Left colon (tissue), 2 donors: ENCODE data around the gene SYCP2. TPM values are rescaled to one million over a fixed set of nuclear protein-coding genes. Genes with fewer than 3 reads are reported as not detected.
"Not testable (repeated sequence)": the region's sequence is repeated elsewhere in the genome, so short reads cannot be mapped to it uniquely, and the experiment has no call there.

Experiments used
- ATAC-seq: fragments of 200-7000 bp; cut with Tn5 transposase; one replicate; pipeline ENCODE4 v1.9.1; 2020; ENCODE audit warnings: mild to moderate bottlenecking, moderate library complexity
- DNase-seq, 2 donors: peaks; one replicate each; pipeline ENCODE4 v3.0.0-alpha.2; 2020
- intact Hi-C, 2 donors: fragments of 100-400 bp; cut with DNase I in 1 of 2; cut with micrococcal nuclease in 1 of 2; formaldehyde crosslinking; loops; one replicate each; pipeline versions ENCODE4 v1.11.2 to v1.14.0; 2022; cut with DNase I, micrococcal nuclease
- long read RNA-seq: library from polyadenylated mRNA; unstranded; transcript quantifications from one replicate; pipeline ENCODE4 v2.0.0, GENCODE V29; 2021
- total RNA-seq, 2 donors: library from RNA; stranded (reverse); fragmentation: NEBNext Ultra II Directional; extraction: Animal tissue kit (Norgen Biotek cat#: 25700); gene quantifications; one replicate each; pipeline ENCODE4 v1.2.1, GENCODE V29; 2021
- donor health status: DM: no; HTN: no; CAD: no.
- donor health status: DM: yes; HTN: yes; CAD: no.

Gene SYCP2, protein sequence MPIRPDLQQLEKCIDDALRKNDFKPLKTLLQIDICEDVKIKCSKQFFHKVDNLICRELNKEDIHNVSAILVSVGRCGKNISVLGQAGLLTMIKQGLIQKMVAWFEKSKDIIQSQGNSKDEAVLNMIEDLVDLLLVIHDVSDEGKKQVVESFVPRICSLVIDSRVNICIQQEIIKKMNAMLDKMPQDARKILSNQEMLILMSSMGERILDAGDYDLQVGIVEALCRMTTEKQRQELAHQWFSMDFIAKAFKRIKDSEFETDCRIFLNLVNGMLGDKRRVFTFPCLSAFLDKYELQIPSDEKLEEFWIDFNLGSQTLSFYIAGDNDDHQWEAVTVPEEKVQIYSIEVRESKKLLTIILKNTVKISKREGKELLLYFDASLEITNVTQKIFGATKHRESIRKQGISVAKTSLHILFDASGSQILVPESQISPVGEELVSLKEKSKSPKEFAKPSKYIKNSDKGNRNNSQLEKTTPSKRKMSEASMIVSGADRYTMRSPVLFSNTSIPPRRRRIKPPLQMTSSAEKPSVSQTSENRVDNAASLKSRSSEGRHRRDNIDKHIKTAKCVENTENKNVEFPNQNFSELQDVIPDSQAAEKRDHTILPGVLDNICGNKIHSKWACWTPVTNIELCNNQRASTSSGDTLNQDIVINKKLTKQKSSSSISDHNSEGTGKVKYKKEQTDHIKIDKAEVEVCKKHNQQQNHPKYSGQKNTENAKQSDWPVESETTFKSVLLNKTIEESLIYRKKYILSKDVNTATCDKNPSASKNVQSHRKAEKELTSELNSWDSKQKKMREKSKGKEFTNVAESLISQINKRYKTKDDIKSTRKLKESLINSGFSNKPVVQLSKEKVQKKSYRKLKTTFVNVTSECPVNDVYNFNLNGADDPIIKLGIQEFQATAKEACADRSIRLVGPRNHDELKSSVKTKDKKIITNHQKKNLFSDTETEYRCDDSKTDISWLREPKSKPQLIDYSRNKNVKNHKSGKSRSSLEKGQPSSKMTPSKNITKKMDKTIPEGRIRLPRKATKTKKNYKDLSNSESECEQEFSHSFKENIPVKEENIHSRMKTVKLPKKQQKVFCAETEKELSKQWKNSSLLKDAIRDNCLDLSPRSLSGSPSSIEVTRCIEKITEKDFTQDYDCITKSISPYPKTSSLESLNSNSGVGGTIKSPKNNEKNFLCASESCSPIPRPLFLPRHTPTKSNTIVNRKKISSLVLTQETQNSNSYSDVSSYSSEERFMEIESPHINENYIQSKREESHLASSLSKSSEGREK (N-terminal part only)
- 1 to 10 TPM in 1 of 2 donors, under 1 TPM in 1; 0.84 to 1.2 TPM for total RNA-seq
- long read RNA-seq, result 0 reads

DNA sequence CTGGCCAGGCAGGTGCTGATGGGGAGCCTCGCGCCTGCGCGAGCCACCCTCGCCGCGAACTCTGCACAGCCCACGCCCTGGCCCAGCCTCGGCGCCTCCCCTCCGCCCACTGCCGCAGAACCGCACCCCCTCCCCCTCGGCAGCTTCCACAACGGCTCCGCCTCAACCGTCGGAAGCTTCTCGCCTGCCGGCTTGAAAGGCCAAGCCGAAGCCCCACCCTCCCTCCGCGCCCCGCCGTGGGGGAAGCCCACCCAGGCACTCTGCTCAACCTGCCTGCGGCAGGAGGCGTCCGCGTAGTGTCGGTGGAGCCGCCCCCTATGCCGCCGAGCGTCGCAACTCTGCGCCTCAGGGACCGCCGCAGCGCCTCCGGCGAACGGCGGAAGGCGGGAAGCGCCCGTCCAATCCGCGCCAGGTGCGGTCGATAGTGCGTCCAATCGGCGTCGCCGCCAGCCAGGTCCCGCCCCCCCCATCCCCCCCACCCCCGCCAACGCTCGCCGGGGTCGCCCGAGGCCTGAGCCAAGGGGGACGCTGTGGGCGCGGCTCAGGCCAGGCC is at the start of gene SYCP2:
SYCP2 (minus strand) TSS at position 342 of the 553 bp plus-strand sequence. CDS start 11,224 bp downstream, outside the sequence.
- ATAC-seq (peak; percentile 70), DNase-seq (peak; percentile 38 to 54)
- intact Hi-C loops, result no loop called here

DNA sequence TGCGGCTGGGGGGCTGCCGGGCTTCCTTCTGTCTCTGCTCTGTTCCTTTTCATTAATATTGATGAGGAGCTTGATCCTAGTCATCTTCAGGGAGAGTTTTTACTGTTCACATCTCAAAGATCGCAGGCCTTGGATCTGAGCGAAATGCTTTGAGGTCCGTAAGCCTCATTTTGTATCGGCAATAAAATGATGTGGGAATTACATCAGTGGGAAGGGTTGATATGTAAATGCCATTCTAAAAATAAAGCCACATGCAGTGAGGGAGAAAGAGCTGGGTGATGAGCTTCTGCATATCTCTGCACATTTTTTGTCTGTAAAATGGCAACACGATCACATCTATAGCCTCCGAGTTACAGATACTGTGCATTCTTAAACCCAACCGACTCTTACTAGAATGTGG is 49.6 kb upstream of the SYCP2 start:
- intact Hi-C loops, result loop anchor here in 1 of 2 donors (10.0 kb wide), 1 partner anchor 62 kb away; no protein-coding TSS in a partner anchor
- DNase-seq (no peak), ATAC-seq (no peak)

GRCh38 chr20:59977086-59977485 is 43.6 kb upstream of the SYCP2 start:
- intact Hi-C loops, result no loop called here
- DNase-seq, result no peak
- no peak for ATAC-seq

- intact Hi-C loops, result no loop called here
- ATAC-seq, result no peak
Observed at GRCh38 chr20:59976156-59976782, 42.8 kb upstream of the SYCP2 start.

DNA sequence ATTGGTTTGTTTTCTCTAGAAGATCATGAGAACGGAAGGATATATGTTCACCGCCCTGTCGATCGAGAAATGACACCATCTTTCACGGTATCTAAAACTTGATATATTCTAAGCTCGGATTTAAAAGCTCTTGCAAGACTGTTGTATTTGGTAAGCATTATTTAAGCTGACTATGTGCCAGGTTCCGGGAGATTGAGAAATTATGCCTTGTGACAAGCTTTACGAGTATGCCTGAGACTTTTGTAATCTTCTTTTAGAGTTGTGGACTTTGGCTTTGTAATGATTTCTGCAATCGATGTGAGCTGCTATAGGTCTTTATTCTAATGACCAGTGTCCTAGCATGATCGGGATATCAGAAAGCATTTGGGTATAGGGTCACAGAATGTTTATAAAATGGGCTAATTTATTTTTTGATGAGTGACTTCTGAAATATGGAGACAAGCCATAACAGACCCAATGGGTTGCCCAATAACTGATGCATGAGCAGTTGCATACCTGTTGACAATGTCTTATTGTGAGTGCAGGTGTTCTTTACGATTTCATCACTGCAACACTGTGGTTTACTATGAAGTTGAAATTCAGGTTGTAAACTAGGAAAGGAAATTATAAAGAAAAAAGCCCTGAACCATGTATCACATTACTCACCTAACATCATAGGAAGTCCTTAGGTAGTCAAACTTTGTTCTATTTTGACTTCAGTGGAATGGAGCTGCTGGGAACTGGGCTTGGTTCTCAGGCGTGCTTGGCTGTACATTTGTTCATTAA is 38.8 kb upstream of the SYCP2 start:
- ATAC-seq (peak; percentile 55), DNase-seq (no peak)
- intact Hi-C loops, result no loop called here

More at GRCh38 chr20:59976156-59976782, 42.8 kb upstream of the SYCP2 start:
- no peak for DNase-seq

DNA sequence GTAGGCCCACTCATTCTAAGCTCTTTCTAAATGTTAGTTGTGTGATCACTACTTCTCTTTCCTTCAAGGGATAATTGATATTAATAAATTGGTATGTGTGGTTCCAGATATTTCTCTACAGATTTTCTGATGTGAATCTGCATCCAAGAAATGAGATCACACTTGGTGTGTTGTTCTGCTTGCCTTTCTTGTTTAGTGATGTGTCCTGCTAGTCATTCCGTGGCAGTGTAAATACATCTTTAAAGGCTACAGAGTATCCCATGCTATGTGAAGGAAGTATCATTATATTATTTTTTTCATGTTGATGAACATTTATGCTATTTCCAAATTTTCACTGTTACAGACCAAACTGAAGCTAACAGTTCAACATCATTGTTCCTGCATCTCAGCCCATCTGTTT is 38.0 kb upstream of the SYCP2 start:
- intact Hi-C loops, result no loop called here
- ATAC-seq (no peak), DNase-seq (no peak)

DNA sequence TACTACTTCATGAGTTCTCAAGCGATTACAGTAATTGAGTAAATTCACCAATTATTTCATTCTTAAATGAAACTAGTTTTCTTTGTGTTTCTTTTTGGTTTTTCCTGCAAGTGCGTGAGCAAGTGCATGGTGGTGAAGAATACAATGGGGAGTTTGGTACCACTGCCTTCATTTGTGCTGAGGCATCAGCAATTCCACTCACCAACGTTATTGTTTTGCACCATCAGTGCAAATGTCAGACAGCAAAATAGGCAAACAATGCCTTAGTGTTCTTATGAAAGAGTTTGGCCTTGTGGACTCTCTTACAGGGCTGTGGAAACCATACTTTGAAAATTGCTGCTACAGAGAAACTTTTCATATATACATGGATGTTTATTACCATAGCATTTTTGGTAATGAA is 33.0 kb upstream of the SYCP2 start:
- intact Hi-C loops, result no loop called here
- DNase-seq (no peak), ATAC-seq (no peak)

DNA sequence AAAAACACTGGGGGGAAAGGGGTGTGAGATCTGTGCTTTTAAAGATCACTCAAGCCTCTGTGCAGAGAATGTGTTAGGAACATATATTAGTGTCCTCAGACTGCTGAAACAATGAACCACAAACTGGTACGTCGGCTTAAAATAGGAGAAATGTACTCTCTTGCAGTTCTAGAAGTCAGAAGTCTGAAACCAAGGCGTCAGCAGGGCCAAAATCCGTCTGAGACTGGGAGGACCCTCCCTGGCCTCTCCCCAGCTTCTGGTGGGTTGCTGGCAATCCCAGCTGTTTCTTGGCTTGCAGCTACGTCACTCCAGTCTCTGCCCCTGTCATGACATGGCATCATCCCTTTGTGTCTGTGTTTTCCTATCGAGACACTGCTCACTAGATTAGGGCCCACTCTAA is 28.7 kb upstream of the SYCP2 start:
- ATAC-seq (no peak), DNase-seq (no peak)
- intact Hi-C loops, result no loop called here

DNA sequence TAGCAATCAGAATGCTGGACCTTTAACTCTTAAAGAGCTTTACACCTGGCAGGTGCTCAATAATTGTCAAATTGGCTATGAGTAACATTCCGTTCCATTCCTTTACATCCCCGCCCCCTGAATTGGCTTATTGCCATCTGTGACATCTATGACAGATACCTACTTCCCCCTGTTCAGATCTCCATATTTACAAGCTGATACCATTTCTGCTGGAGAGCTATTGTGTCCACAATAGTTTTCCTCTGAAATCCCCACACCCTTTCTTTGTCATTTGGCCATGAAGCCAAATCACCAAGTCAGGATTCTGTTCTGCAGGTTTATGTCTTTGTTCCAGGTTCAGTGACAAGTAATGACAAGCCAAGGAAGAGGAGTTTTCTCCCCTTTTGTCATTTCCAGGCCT is 28.0 kb upstream of the SYCP2 start:
- ATAC-seq, result no peak
- no peak for DNase-seq
- intact Hi-C loops, result no loop called here

DNA sequence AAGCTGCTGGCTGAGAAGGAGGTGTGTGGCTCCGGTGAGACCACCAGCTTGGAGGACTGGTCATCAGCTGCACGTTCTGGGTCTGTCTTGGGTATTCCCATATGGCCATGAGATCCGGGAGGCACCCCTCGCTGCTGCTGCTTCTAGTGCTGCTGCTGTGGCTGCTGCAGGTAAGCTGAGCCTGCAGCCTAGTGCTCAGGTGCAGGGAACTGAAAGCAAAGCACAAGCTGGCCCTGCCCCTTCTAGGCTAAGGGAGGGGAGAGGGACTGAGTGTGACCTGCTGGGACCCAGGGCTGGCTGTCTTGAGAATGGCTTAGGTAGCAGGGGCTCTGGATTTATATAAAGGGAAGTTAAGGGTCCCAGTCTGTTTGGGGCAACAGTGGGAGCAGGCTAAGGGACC is 25.2 kb upstream of the SYCP2 start:
- intact Hi-C loops, result no loop called here
- no peak for ATAC-seq

DNA sequence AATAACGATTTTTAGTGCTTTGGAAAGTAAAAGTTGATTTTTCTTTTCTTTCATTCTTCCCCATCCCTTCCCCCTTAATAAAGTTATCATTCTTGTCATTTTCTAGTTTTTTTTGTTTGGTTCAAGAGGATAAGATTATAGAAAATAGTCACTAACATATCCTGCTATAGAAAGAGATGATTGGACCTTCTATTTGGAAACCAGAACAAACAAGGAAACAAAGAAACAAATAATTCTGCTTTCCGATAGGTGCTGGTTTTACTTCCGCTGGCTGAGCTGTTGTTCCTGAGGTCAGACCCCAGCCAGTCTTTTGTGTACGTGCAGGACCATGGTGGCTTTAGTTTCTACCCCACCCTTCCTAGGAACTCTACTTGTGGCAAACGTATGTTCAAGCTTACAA is 24.7 kb upstream of the SYCP2 start, which contains the start of gene CDH26:
CDH26 (plus strand) TSS at position 301 of the 400 bp plus-strand sequence. CDS start 304 bp downstream, outside the sequence.
- ATAC-seq (no peak), DNase-seq (no peak)
- intact Hi-C loops, result no loop called here

More for the DNA sequence above, 25.2 kb upstream of the SYCP2 start:
- DNase-seq, result no peak

- DNase-seq, intact Hi-C loops: not testable (repeated sequence)
- ATAC-seq, result peak; percentile 65
Observed at GRCh38 chr20:59957568-59957967, 24.1 kb upstream of the SYCP2 start.

DNA sequence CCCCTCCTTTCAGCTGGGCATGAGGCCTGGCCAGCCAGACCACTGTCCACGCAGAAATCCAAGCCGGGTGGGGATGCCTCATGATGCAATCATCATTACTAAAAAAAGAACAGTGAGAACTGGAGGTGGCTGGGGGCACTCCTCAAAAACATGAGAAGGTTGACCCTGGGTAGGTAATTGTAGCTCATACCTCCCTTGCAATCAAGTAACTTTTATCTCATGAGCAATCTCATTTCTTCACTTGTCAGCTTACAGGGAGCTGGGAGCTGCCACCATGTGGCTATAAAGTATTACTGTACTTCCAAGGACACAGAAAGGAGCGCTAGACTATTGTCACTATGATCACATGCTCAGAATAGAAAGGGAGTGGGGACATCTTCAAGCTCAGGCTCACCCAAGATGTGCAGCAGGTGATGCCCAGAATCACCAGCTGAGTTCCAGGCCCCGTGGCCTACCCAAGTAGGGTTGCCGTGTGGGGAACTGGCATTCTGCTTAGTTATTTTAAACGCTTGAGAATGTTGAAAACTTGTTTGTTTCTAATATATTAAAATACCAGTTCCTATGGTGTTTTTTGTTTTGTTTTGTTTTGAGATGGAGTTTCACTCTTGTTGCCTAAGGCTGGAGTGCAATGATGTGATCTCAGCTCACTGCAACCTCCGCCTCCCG is 21.8 kb upstream of the SYCP2 start:
- intact Hi-C loops, result no loop called here
- DNase-seq (peak in 1 of 2 donors; percentile 8), ATAC-seq (peak; percentile 93)

- intact Hi-C loops, result no loop called here
- no peak for ATAC-seq
- no peak for DNase-seq
Observed at GRCh38 chr20:59954718-59955117, 21.3 kb upstream of the SYCP2 start.

DNA sequence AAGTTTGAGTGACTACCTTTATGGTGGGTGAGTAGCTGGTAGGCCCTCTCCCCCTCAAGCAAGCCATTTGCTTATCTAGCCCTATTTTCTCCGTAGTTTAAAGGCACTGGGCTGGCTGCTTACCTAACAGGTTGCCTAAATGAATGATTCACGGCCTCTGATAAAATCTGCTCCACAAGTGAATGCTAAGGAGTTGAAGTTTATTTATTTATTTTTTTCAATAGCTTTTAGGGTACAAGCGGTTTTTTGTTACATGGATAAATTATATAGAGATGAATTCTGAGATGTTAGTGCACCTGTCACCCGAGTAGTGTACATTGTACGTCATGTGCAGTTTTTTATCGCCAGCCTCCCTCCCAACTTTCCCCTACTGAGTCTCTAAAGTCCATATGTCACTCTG is 16.5 kb upstream of the SYCP2 start:
- no peak for DNase-seq
- no peak for ATAC-seq
- intact Hi-C loops, result no loop called here

DNA sequence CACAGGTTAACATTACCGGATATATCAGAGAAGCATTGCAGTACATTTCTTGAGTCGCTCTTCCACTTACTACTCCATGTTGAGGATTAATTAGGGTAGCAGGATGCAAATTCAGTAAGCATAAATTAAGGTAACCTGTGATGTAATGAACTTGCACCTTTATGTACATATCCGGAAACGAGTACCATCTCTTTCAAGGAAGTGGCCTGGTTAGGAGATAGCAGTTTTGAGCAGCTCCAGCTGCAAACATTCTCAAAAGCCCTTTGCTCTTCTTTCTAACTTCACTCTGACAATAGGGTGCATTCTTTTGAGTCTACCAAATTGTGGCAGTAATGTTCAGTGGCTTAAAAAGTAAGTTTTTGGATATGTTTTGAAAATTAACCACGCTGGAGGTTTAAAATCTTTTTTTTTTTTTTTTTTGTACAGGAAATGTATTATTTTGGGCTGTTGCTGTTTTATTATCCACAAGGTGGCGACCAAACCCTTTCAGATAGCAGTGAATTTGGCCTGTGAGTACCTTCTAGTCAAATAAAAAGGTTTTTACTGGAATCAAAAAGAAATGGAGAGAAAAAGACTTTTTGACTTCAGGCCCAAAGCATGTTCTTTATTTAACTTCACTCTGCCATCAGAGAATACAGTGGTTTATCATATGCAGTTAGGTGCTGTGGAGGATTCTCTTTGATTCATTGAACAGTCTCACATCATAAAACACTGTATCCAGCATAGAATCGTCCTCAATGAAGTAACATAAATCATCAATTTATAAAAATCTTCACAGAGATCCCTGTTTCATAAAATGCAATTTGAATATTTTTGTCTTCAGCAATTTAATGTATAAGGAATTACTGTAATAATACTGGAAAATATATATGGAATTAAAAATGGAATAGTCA is 15.6 kb upstream of the SYCP2 start:
- intact Hi-C loops, result no loop called here
- ATAC-seq, result peak; percentile 53
- DNase-seq, result no peak
